Measurements from ENCODE around the gene CPLANE1.
"Not testable (repeated sequence)": the region's sequence is repeated elsewhere in the genome, so short reads cannot be mapped to it uniquely, and the experiment has no call there.

CPLANE1 gene

DNA sequence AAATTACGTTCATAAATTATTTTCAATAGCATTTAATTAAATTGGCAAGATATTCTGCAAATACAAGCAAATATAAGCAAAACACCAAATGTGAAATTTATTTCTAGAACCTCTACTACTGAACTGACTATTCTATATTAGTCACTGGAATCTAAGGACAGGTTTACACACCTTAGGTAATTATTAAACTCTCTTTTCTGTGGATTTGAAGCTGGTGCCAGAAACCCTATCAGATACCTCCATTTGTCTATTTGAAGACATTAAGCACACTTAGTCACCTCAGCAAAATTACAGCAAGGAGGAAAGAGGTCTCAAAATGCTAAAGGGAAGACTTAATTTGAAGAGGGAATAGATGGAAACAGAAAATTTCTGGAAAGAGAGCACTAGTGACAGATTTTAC lies 83.4 kb downstream of the CPLANE1 start:
- DNase-seq (ENCODE audit: extremely low read depth, low read depth) = no peak
- TF ChIP-seq, protein P1, sequence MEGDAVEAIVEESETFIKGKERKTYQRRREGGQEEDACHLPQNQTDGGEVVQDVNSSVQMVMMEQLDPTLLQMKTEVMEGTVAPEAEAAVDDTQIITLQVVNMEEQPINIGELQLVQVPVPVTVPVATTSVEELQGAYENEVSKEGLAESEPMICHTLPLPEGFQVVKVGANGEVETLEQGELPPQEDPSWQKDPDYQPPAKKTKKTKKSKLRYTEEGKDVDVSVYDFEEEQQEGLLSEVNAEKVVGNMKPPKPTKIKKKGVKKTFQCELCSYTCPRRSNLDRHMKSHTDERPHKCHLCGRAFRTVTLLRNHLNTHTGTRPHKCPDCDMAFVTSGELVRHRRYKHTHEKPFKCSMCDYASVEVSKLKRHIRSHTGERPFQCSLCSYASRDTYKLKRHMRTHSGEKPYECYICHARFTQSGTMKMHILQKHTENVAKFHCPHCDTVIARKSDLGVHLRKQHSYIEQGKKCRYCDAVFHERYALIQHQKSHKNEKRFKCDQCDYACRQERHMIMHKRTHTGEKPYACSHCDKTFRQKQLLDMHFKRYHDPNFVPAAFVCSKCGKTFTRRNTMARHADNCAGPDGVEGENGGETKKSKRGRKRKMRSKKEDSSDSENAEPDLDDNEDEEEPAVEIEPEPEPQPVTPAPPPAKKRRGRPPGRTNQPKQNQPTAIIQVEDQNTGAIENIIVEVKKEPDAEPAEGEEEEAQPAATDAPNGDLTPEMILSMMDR (IDR thresholded peaks at IDR 0.05; ENCODE audit: low read depth, low read length) = no peak

DNA sequence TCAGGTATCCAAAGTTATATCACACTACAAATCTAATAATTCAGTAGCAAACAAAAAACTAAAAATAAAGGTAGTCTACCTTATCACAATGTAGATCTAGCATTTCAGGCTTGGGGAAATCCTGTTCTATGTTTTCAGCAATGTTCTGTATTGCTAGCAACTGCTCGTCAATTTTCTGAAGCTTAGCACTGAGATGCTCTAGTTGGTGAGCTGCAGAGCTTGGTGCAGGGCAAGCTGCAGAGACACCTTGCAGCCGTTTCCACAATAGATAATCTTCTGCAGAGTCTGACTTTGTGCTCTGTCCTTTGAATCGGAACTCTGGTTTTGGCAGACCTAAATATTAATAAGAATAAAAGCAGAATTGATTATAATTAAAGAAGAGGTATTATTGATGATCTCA lies 95.5 kb downstream of the CPLANE1 start:
- no peak for DNase-seq (ENCODE audit: extremely low read depth, low read depth)
- TF ChIP-seq, protein P1 (IDR thresholded peaks at IDR 0.05; ENCODE audit: low read depth, low read length) = no peak

DNA sequence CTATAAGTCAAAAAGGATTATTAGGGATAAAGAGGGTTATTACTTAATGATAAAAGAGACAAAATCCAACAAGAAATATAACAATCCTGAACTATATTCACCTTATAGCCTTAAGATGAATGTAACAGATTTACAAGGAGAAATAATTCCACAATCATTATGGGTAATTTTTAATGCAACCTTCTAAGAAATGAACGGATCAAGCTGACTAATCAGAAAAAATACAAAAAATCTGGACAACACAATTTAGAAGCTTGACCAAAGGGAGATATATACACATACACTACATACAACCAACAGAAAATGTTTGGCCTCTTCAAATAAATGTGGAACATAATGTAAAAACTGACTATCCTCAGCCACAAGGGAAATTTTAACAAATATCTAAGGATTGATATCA lies 102.3 kb downstream of the CPLANE1 start:
- DNase-seq (ENCODE audit: extremely low read depth, low read depth) = no peak
- TF ChIP-seq, protein P1 (IDR thresholded peaks at IDR 0.05; ENCODE audit: low read depth, low read length) = no peak

DNA sequence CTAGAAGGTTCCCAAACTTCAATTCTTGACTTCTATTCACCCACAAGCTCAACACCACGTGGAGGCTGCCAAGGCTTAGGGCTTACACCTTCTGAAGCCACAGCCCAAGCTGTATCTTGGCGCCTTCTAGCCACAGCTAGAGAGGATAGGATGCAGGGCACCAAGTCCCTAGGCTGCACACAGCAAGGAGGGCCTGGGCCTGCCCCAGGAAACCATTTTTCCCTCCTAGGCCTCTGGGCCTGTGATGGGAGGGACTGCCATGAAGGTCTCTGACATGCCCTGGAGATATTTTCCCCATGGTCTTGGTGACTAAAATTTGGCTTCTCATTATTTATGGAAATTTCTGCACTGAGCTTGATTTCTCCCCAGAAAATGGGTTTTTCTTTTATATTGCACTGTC lies 112.5 kb downstream of the CPLANE1 start:
- DNase-seq (ENCODE audit: extremely low read depth, low read depth) = no peak
- TF ChIP-seq, protein P1 (IDR thresholded peaks at IDR 0.05; ENCODE audit: low read depth, low read length) = no peak

DNA sequence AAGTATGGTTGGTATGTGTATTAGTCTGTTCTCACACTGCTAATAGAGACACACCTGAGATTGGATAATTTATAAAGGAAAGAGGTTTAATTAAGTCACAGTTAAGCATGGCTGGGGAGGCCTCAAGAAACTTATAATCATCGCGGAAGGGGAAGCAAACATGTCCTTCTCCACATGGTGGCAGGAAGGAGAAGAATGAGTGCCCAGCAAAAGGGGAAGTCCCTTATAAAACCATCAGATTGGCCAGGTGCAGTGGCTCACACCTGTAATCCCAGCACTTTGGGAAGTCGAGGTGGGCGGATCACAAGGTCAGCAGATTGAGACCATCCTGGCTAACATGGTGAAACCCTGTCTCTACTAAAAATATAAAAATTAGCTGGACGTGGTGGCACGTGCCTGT lies 113.9 kb downstream of the CPLANE1 start:
- not testable (repeated sequence) for DNase-seq (ENCODE audit: extremely low read depth, low read depth)

DNA sequence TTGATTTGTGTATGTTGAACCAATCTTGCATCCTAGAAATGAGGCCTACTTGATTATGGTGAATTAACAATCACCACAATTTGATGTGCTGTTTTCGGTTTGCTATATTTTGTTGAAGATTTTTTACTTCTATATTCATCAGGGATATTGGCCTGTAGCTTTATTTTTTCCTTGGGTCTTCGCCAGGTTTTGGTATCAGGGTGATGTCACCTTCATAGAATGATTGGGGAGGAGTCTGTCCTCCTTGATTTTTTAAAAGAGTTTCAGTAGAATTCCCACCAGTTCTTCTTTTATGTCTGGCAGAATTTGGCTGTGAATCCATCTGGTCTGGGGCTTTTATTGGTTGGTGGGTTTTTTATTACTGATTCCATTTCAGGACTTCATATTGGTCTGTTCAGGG lies 115.2 kb downstream of the CPLANE1 start:
- no peak for DNase-seq (ENCODE audit: extremely low read depth, low read depth)
- TF ChIP-seq, protein P1 (IDR thresholded peaks at IDR 0.05; ENCODE audit: low read depth, low read length) = no peak

DNA sequence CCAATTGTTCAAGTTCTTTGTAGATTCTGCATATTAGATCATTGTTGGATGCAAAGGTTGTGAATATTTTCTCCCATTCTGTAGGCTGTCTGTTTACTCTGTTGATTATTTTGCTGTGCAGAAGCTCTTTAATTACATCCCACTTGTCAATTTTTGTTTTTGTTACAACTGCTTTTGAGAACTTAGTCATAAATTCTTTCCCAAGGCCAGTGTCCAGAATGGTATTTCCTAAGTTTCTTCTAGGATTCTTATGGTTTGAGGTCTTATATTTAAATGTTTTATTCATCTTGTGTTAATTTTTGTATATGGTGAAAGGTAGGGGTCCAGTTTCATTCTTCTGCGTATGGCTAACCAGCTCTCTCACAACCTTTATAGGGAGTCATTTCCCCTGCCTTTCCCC lies 116.5 kb downstream of the CPLANE1 start:
- TF ChIP-seq, protein P1 (IDR thresholded peaks at IDR 0.05; ENCODE audit: low read depth, low read length) = no peak

DNA sequence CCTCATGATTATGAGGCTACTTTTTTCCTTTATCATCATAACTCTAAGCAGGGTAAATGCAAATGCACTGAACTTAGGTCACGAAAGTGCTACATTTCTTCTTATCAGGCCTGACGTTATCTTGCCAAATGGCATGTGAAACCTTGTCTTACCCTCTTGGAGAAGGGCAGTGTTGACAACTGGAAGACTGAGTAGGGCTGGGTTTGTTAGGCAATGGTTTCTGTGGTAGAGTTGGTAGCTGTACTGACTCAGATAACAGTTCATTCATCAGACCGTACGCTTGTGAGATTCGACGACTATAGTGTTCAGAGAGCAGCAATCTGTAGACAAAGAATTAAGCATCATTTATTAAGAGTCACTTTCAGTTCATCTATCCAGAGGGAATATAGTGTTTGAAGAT lies 127.7 kb downstream of the CPLANE1 start:
- TF ChIP-seq, protein P1 (IDR thresholded peaks at IDR 0.05; ENCODE audit: low read depth, low read length) = no peak
- no peak for DNase-seq (ENCODE audit: extremely low read depth, low read depth)

More for the DNA sequence above, 116.5 kb downstream of the CPLANE1 start:
- DNase-seq (ENCODE audit: extremely low read depth, low read depth) = no peak

All from AG09319 (cell line).